Mesendoderm (in vitro differentiated cells): ENCODE results near the gene HMGB4.

ENCODE experiments used
- DNase-seq: peaks from one replicate; pipeline ENCODE4 v3.0.0; 2013
- H2AK5ac ChIP-seq: 2 replicates; pipeline ENCODE4 v1.6.1; 2013; ENCODE audit warnings: low read length, inconsistent platforms
- H2BK120ac ChIP-seq: 2 replicates; pipeline ENCODE4 v1.6.1; 2013; ENCODE audit warnings: low read depth, mild to moderate bottlenecking, low read length, moderate library complexity, mixed read lengths
- H2BK15ac ChIP-seq: replicated peaks from 2 replicates; pipeline ENCODE4 v1.6.1; 2013; ENCODE audit warnings: low read depth, mild to moderate bottlenecking, moderate library complexity
- H2BK5ac ChIP-seq: 2 replicates; pipeline ENCODE4 v1.6.1; 2013; ENCODE audit warnings: low read length, inconsistent platforms
- H3K18ac ChIP-seq: 2 replicates; pipeline ENCODE4 v1.6.1; 2013; ENCODE audit warnings: mild to moderate bottlenecking, low read length, mixed read lengths
- H3K23ac ChIP-seq: one replicate; pipeline ENCODE4 v1.6.1; 2013; ENCODE audit warnings: low read length
- H3K27ac ChIP-seq: 2 replicates; pipeline ENCODE4 v1.5.1; 2013; ENCODE audit warnings: low read depth, mild to moderate bottlenecking, inconsistent platforms, low read length, moderate library complexity
- H3K27me3 ChIP-seq: 2 replicates; pipeline ENCODE4 v1.6.1; 2013; ENCODE audit warnings: low read length, control low read depth, mild to moderate bottlenecking, inconsistent platforms; ENCODE audit not compliant: insufficient read depth, poor library complexity
- H3K36me3 ChIP-seq: 2 replicates; pipeline ENCODE4 v1.6.1; 2013; ENCODE audit warnings: low read length, inconsistent platforms; ENCODE audit not compliant: control insufficient read depth, insufficient read depth
- H3K4ac ChIP-seq: one replicate; pipeline ENCODE4 v1.6.1; 2013; ENCODE audit warnings: low read depth, mild to moderate bottlenecking, low read length, moderate library complexity
- H3K4me1 ChIP-seq: 2 replicates; pipeline ENCODE4 v1.6.1; 2013; ENCODE audit warnings: low read depth, low read length, inconsistent platforms; ENCODE audit not compliant: control insufficient read depth
- H3K4me2 ChIP-seq: 2 replicates; pipeline ENCODE4 v1.6.1; 2013; ENCODE audit warnings: low read length
- H3K4me3 ChIP-seq: 2 replicates; pipeline ENCODE4 v1.5.1; 2013; ENCODE audit warnings: mild to moderate bottlenecking, low read length
- H3K56ac ChIP-seq: one replicate; pipeline ENCODE4 v1.6.1; 2013; ENCODE audit warnings: low read length
- H3K79me1 ChIP-seq: 2 replicates; pipeline ENCODE4 v1.6.1; 2013; ENCODE audit warnings: low read length, inconsistent platforms
- H3K79me2 ChIP-seq: 2 replicates; pipeline ENCODE4 v1.6.1; 2013; ENCODE audit warnings: mild to moderate bottlenecking, low read length; ENCODE audit not compliant: control insufficient read depth, insufficient read depth
- H3K9ac ChIP-seq: 2 replicates; pipeline ENCODE4 v1.6.1; 2013; ENCODE audit warnings: low read length, inconsistent platforms
- H4K5ac ChIP-seq: one replicate; pipeline ENCODE4 v1.6.1; 2013; ENCODE audit warnings: low read length
- H4K8ac ChIP-seq: one replicate; pipeline ENCODE4 v1.6.1; 2013; ENCODE audit warnings: low read depth, mild to moderate bottlenecking, control low read depth, low read length, moderate library complexity
- WGBS: extraction: QIAGEN DNeasy Blood & Tissue Kit; methylation state at CpG from one replicate; pipeline ENCODE4 v1.1.7; 2013; ENCODE audit warnings: low lambda C conversion rate, missing lambda C conversion rate; ENCODE audit not compliant: insufficient coverage; ENCODE audit errors: extremely low coverage; 5-methylcytosine and 5-hydroxymethylcytosine counted together

The HMGB4 gene

GRCh38 chr1:33908324-33908956 is 44.6 kb downstream of the HMGB4 start:
- no peak overlapping the region for H3K9ac ChIP-seq
- H3K18ac ChIP-seq: no peak overlapping the region
- no peak for DNase-seq
- H2BK15ac ChIP-seq: no peak overlapping the region
- H3K4me3 ChIP-seq: no peak overlapping the region
- no peaks in the 10 kb centered on the region for H3K36me3 ChIP-seq
- no peak overlapping the region for H2BK5ac ChIP-seq
- H3K4ac ChIP-seq: no peak overlapping the region
- H3K79me2 ChIP-seq: no peaks in the 10 kb centered on the region
- H3K4me1 ChIP-seq: peaks cover under 1% of the 10 kb centered on the region
- no peak overlapping the region for H2BK120ac ChIP-seq
- no peaks in the 10 kb centered on the region for H3K79me1 ChIP-seq
- H3K56ac ChIP-seq: no peak overlapping the region
- H4K8ac ChIP-seq: no peak overlapping the region
- no peak overlapping the region for H3K23ac ChIP-seq
- H2AK5ac ChIP-seq: no peak overlapping the region
- no peak overlapping the region for H4K5ac ChIP-seq
- no CpG with 5 or more reads among the region's 11 CpGs for WGBS
- no peak overlapping the region for H3K4me2 ChIP-seq
- no peak overlapping the region for H3K27ac ChIP-seq
- H3K27me3 ChIP-seq: no peaks in the 10 kb centered on the region
